Measurements from ENCODE around the gene OCIAD2.
"Not testable (repeated sequence)": the region's sequence is repeated elsewhere in the genome, so short reads cannot be mapped to it uniquely, and the experiment has no call there.

Gene OCIAD2, protein sequence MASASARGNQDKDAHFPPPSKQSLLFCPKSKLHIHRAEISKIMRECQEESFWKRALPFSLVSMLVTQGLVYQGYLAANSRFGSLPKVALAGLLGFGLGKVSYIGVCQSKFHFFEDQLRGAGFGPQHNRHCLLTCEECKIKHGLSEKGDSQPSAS

DNA sequence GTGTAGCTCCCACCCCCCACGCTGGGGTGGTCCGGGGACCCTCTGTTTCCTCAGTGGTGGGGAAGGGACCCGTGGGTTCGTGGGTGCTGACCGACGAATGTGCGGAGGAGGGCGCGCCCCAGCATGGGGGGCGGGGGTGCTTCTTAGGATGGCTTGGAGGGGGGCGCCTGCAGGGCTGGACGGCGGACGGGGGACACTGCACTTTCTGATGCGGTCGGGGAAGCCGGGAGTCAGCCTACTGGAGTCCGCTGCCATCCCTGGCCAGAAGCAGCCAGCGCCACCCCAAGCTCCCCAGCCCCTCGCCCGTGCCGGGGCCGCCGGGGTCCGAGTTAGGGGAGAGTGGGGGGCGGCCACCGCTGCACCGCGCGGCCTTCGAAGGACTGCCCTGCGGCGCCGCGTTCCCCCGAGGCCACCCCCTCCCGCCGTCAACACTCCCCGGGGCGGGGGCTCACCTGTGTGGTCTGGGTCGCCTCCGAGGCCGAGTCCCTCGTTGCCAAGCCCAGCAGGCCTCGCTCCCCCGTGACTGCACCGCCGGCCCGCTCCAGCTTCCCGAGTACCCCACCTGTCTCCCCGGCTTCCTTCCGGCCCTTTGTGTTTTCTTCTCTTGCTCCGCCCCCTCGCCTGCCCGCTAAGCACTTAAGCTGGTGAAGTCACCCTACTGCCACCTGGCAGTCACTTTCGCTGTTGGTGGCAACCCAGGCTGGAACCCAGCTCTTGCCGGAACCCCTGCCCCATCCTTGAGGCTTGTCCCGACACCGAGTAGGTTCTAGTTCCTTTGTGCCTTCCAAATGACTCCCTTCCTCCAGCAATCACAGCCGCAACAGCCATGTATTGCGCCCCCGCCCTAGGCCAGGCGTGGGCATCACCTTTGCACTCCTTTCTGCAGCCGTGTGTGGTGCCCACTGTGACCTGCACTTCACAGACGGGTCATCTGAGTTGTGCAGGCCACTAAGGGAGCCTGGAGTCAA, at the start of gene OCIAD2:
OCIAD2 (minus strand) TSS at position 569 of the 968 bp plus-strand sequence. CDS start 2,225 bp downstream, outside the sequence.
- peak; percentile 81 for DNase-seq

DNA sequence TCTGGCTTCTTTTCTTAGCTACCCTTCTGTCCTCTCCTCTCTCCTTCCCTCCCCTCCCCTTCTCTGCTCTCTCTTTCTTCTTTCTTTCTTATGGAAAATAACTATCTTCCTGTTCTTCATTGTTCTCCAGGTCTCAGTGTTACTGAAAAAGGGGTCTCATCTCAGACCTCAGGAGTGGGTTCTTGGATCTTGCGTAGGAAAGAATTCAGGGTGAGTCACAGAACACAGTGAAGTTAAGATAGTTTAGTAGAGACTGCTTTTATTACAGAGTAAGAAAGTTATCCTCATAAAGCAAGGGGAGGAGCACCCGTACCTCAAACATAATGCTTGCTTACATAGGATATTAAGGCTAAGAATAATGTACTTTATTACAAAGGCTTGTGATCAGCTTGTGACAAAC, 47.7 kb upstream of the OCIAD2 start:
- DNase-seq: no peak

DNA sequence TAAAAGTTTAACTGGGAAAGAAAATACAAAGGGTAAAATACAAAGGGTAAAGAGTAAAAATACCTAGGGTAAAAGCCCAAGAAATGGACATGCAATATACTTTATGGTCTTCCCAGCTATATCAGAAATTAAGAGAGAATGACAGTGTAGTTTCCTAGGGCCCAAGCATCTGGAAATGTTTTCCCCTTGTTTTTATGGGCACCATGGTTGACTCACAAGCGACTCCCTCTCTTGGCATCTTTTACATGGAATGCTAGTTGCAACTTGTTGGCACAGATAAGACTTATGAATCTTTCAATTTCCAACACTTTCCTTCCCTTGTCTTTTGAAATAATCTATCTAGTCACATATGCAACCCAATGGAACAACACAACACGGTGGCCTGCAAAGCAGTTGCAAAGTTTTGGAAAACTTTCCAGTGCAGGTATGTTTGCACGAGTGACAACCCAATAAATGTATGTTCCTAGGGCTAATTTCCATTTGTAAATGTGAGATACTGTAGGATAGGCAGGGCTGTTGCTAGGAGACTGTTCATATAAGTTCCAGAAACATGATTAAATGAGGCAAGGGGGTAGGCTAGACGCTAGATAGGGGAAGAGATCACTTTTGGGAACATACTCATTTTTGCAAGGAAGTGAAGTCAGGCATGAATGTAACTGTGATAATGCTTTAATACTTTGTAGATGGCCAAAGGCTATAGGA, 43.1 kb upstream of the OCIAD2 start:
- no peak for DNase-seq

DNA sequence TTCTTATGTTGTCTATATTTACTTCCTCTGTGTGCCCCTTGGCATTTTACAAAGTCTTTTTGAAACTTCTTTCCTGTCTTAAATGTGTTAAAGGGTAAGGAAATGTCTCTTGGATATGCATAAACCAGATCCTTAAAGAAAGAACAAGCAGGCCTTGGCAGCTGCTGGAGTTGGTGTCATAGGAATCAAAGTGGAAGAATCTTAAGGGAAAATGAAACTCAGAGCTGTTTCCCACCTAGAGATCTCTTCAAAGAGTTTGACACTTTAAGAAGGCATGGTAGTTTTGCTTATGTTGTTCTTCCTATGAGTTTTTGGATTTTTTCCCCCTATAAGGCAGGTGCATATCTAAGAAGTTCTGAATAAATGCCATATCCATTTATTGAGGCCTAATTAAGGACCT, 42.5 kb upstream of the OCIAD2 start:
- DNase-seq: no peak

DNA sequence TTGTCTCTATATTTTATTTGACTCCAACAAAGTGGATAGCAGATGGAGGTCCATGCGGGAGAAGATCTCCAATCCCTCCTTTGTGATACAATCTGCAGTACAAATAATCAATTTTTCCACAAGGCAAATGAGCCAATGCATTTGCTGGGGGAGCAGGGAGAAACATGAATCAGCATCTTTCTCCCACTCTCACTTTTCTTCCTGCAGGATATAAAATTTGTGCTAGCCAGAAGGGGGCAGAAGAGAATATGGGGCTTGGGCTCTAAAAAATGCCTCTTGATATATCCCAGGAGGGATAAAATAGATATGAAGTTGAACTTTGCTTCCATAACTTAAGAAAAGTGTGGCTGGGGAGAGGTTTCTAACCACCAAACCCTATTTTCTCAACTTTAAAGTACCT, 41.2 kb upstream of the OCIAD2 start:
- DNase-seq: no peak

DNA sequence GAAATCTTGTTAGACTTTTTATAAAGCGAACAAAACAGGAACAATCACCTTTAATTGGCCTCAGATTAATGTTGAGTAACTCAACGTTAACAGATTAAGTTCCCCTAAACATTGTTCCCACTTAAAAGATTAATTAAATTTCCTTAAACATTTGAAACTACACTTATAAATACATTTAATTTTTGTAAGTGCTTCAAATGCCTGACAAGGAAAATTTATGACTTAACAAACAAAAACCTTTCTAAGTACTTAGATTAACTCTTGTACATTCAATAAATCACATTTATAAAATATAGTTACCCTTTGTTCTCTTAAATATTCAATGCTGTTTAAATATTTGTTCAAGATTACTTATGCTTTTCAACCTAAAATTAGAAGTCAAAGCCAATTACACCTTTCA, 39.4 kb upstream of the OCIAD2 start:
- DNase-seq: no peak

DNA sequence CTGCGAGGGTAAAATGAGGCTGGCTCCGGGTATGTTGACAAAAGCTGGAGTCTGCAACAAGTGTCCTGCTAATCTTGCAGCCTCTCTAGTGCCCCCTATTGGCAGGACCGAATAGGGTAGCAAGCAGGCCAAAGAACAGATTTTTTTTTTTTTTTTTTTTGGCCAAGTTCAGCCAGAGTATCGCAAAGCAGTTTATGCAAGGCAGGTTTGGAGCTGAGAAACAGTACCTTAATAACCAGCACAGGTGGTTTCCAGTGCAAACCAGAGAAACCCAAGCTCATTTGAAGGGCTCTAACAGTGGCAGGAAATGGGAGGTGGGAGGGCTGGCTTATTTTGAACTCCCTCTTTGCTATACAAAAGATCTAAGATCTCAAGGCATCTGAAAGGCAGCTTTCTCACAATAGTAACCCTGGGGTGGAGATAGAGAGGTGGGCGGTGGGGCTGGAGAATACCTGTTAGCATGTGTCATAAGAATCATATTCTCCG, 38.2 kb upstream of the OCIAD2 start:
- peak; percentile 23 for DNase-seq

DNA sequence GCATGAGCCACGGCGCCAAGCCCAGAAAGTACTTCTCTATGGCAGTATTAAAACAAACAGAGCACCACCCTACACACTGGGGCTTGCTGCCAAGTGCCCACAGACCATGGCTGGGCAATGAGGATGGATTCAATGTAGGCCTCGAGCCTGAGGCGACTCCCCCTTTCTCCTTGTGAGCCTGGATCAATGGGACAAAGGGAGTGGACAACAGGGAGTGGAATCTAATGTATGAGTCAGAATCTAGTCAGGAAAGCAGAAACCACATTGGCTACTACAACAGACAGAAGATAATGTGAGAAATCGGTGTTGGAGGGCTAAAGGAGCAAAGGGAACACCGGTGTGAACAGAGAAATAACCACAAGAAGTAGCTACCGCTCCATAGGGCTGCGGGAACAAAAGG, 37.7 kb upstream of the OCIAD2 start:
- no peak for DNase-seq

DNA sequence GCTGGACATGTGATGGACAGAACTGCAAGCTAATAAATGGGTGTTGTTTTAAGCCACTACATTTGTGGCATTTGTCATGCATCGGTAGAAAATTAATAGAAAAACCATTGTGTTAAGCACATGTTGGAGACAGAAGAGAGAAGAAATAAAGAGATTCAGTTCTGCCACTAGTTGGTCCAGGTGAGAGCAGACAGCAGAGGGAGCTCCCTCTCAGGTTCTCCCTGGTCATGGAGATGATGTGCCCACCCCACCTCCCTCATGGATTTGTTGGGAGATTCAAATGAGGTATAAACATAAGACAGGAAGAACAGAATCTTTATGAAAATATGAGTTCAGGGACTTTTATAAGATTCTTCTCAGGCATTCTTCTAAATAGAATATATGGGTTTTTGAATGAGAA, 36.8 kb upstream of the OCIAD2 start:
- DNase-seq: no peak

DNA sequence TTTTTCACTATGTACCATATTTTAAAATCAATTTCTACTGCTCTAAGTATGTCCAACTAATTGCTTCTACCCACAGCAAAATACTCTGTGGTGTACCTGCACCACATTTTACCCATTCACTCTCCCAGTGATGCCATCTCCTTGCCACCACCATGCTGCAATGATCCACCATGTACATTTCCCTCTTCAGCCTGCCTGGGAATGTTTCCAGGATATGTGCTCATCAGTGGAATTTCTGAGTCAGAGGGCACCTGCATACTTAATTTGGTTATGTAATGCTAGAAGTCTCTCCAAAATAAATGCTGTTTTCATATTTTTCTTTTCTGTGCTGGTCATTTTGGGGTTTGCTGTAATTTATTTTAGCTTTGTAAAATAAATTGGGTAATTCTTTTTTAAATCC, 33.2 kb upstream of the OCIAD2 start:
- DNase-seq: no peak

DNA sequence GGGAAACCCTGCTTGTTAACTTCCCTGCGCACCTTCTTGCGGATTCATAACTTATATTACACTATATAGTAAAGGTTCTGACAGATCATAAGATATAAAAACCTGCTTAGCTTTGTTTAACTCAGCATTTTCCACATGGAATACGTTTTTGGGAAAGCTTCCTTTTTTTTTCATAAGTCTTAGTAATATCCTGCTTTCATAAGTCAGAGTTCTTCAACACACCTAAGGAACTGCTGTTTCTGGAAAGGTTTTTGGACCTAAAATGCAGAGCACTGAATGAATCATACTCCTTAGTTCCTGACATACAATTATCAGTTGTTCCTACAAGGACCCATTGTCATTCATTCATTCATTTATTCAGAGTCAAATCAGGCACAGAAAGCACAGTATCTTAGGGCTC, 32.3 kb upstream of the OCIAD2 start:
- DNase-seq: no peak

DNA sequence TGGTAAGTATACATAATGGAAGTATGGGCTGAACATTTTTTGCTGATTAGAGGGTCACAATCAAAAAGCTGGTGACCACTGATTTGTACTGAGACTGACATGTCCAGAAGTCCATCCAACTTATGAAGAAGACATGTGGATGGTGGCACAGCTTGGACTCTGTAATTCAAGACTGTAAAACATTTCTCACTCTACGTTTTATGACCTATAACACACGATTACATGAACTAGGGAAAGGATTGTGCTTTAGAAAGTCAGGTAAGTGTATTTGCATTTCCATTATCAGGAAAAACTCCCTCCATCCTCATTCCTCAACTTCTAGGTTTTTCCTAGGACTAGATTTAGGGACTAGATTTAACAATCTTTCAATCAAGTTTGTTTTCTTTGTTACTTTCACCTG, 30.5 kb upstream of the OCIAD2 start:
- DNase-seq: no peak

DNA sequence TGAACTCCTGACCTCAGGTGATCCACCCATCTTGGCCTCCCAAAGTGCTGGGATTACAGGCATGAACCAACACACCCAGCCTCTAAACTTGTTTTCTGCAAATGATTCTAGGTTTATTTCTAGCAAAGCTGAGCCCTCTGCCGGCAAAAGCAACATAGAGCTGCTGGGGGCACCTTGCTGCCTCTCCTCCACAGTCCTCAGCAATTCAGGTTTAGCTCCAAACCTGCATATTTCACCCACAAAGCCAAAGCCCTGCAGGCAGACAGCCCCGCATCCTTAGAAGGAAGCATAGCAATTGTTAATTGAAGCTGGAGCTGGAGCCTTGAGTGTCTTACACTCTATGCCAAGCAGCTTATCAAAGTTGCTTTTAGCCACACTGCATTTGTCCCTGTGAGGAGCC, 24.9 kb upstream of the OCIAD2 start:
- DNase-seq: no peak

DNA sequence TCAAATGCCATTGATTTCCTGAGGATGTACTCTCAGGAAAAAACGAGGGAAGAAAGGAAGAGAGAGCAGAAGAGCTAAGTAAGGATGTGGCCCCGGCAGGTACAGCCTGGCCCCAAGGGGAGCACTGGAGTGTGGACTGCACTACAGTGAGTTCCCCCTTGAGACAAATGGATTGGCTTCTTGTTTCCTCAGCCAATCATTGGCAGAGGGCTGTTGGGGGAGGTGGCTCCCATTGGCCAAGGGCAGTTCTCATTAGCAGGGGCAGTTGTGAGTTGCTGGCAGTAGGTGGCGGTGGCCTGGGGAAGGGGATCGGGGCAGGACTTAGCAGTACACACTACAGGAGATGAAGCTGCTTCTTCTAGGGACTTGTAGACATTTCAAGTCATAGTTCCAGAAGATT, 24.1 kb upstream of the OCIAD2 start:
- DNase-seq: no peak

DNA sequence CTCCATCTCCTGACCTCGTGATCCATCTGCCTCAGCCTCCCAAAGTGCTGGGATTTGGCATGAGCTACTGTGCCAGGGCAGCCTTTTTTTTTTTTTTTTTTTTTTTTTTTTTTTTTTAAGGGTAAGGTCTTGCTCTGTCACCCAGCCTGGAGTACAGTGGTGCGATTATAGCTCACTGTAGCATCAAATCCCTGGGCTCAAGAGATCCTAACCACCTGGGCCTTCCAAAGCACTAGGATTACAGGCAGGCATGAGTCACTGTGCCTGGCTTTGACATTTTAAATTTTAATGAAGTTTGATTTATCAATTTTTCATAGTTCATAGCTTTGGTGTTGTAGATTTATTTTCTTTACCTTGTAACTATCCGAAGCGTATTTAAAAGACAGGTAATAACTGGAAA, 17.8 kb upstream of the OCIAD2 start:
- no peak for DNase-seq

DNA sequence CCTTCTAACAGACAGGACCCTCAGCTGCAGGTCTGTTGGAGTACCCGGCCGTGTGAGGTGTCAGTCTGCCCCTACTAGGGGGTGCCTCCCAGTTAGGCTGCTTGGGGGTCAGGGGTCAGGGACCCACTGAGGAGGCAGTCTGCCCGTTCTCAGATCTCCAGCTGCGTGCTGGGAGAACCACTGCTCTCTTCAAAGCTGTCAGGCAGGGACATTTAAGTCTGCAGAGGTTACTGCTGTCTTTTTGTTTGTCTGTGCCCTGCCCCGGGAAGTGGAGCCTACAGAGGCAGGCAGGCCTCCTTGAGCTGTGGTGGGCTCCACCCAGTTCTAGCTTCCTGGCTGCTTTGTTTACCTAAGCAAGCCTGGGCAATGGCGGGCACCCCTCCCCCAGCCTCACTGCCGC, 16.5 kb upstream of the OCIAD2 start:
- not testable (repeated sequence) for DNase-seq

DNA sequence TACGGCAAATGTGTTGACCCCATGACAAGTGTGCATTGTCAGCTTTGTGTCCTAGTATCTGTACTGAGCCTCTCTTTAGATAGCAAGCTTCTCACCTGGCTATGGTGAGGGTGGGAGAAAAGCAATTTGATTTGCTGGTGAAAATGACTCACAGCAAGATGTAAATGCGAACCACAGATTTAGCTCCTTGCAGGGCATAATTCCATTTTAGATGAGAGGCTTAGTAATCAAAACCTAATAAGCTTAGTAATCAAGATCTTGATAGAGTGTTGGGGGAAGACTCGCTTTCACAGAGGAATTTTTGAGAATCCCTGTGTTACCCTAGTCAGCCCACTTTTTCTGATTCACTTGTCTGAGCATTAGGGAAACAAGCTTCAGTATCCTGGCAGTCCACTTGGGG, 7.7 kb upstream of the OCIAD2 start:
- no peak for DNase-seq

DNA sequence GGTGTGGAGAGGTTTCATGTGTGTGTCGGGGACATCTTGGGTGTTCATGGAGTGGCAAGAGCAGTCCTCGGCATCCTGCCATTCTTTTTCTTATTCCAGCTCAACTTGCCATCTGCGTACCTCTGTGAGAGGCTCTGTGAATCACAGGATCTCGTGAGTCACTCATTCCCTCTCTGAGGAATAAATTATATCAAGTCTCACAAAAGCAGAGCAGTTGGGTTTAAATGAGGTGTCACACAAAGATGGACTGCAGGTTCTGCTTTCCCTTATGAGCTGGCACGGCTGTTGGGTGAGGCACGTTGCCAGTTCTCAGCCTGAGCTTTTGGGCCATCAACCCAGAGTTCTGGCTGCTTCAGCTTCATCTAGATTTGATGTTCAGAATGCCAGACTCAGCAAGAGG, 6.8 kb upstream of the OCIAD2 start:
- DNase-seq: no peak

DNA sequence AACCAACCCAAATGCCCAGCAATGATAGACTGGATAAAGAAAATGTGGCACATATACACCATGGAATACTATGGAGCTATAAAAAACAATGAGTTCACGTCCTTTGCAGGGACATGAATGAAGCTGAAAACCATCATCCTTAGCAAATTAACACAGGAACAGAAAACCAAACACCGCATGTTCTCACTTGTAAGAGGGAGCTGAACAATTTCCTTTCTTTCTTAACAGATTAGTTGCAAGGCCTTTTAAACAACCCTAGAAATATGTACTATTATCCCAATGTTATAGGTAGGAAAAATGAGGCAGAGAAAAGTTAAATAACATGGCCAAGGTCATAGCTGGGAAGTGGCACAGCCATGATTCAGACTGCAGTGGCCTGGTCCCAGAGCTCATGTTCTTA, 5.8 kb upstream of the OCIAD2 start:
- no peak for DNase-seq

DNA sequence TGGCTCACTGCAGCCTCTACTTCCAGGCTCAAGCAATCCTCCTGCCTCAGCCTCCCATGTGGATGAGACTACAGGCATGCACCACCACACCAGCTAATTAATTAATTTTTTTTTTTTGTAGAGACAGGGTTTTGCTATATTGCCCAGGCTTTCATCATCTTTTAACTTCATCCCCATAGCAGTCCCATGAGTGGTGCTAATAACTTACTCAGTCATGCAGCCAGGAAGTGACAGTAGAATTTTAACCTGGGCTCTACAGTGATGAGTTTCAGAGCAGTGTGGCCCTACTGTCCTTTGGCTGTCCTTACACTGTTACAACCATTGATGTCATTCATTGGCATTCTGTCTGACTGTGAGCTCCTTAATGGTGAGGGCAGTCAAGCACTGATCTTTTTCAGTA, 3.9 kb upstream of the OCIAD2 start:
- no peak for DNase-seq

DNA sequence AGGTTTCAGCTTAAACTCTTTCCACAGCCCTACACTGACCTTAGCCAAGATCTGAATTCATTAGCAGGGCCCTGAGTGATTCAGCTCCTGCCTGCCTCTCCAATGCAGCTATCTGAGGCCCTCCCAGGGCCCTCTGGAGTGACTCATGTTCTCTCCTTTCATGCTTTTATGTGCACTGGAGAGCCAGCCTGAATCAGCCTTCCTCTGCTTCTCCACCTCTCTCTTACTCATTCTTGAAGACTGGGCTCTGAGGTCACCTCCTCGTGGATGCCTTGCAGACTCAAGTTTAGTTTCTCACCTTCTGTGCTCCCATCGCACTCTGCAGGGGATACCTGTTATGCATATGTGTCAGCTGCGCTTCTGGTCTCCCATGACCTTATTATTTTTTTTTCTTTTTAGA, 3.1 kb upstream of the OCIAD2 start:
- DNase-seq: no peak

DNA sequence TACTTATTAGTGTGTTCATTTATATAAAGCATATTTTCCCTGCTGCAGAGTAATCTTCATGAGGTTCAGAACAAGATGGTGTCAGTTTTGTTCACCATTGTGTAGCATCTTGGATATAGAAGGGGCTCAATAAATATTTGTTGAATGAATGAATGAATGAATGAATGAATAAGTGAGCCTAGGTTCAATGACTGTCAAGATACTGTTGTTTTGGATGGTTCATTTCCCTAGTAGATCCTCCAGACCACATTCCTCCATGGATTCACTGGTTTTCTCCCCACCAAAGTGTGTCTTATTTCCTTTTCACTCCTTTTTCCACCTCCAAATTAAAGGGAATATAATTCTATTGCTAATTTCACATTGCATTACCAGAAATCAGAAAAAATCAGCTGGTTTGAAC, 2.1 kb upstream of the OCIAD2 start:
- no peak for DNase-seq

DNA sequence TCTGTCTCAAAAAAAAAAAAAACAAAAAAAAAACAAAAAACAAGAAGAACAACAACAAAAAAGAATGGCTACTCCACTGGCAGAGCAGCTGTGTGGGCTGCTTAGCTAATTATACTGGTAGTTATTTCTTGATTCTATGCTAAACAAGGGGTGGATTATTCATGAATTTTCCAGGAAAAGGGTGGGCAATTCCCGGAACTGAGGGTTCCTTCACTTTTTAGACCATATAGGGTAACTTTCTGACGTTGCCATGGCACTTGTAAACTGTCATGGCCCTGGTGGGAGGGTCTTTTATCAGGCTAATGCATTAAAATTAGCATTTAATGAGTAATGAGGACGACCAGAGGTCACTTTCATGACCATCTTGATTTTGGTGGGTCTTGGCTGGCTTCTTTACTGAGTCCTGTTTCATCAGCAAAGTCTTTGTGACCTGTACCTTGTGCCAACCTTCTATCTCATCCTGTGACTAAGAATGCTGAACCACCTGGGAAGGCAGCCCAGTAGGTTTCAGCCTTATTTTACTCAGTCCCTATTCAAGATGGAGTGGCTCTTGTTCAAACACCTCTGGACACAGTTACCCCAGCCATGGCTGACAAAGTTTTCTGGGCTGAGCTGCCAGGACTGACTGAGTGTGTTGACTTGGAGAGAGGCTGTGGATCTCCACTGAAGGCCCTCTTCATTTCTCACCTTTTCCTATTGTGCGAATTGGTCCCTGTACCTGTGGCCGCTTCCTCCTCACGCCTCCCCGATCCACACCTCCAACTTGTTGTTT, 1.3 kb upstream of the OCIAD2 start:
- no peak for DNase-seq

Data from activated T-cell treated with anti-CD3 and anti-CD28 coated beads, Interleukin-2, amount 50 U/mL, for 1 hour (primary cell).